Calu3 (cell line): Measurements from ENCODE around the gene DLL4. TPM values are rescaled to one million over a fixed set of nuclear protein-coding genes. Genes with fewer than 3 reads are reported as not detected.
A peak's percentile ranks its signal among the peaks of the same experiment; 100 is the strongest.

Experiments
- Bru-seq: library from RNA; stranded (reverse); fragments of 400-500 nt; gene quantifications from one replicate; lab custom pipeline; 2021; lab: Mats Ljungman, UMichigan
- BruChase-seq, 2 experiments: library from RNA; stranded (reverse); fragments of 400-500 nt; gene quantifications; one replicate each; lab custom pipeline; 2021; lab: Mats Ljungman, UMichigan
- BruUV-seq: library from RNA; stranded (reverse); fragments of 400-500 nt; replicated peaks from 2 replicates; lab custom pipeline; 2021; lab: Mats Ljungman, UMichigan
- CTCF ChIA-PET: fragments of 300-600 bp; sonication (Branson Sonifier 250); formaldehyde crosslinking; loops from one replicate; lab custom pipeline; 2022; ENCODE audit warnings: antibody characterized with exemption; lab: Charles Lee
- DNase-seq: peaks from one replicate; pipeline ENCODE4 v3.0.0; 2022
- H3K27ac Mint-ChIP-seq: one replicate; pipeline ENCODE4 v1.8.0; 2022; ENCODE audit warnings: mixed read lengths; ENCODE audit not compliant: unreplicated experiment
- H3K27me3 Mint-ChIP-seq: one replicate; pipeline ENCODE4 v1.8.0; 2022; ENCODE audit warnings: mixed read lengths; ENCODE audit not compliant: unreplicated experiment
- H3K36me3 Mint-ChIP-seq: one replicate; pipeline ENCODE4 v1.8.0; 2022; ENCODE audit warnings: mild to moderate bottlenecking, moderate library complexity, mixed read lengths; ENCODE audit not compliant: insufficient read depth, unreplicated experiment
- H3K4me1 Mint-ChIP-seq: one replicate; pipeline ENCODE4 v1.8.0; 2022; ENCODE audit warnings: mild to moderate bottlenecking, low read depth, mixed read lengths; ENCODE audit not compliant: unreplicated experiment
- H3K4me3 Mint-ChIP-seq: one replicate; pipeline ENCODE4 v1.8.0; 2022; ENCODE audit warnings: mild to moderate bottlenecking, low read depth, moderate library complexity, mixed read lengths; ENCODE audit not compliant: unreplicated experiment
- H3K9me3 Mint-ChIP-seq: one replicate; pipeline ENCODE4 v1.8.0; 2022; ENCODE audit warnings: low read depth, mixed read lengths; ENCODE audit not compliant: unreplicated experiment
- CTCF ChIP-seq: fragments of 200-600 bp; IDR thresholded peaks from one replicate; pipeline ENCODE4 v1.8.0; 2022; ENCODE audit warnings: antibody characterized with exemption; ENCODE audit not compliant: unreplicated experiment
- intact Hi-C: fragments of 100-400 bp; cut with micrococcal nuclease; formaldehyde crosslinking; loops from one replicate; pipeline ENCODE4 v1.10.0; 2022; ENCODE audit not compliant: unreplicated experiment
- long read RNA-seq: library from polyadenylated mRNA; stranded (forward); transcript quantifications from one replicate; pipeline ENCODE4 v2.0.0, GENCODE V29; 2022
- total RNA-seq: library from RNA; stranded (reverse); gene quantifications from 2 replicates; pipeline ENCODE4 v1.2.3, GENCODE V29; 2022

DLL4 gene
- total RNA-seq (not detected in 2 replicates), Bru-seq, nascent RNA (not detected), BruChase-seq, experiment 1, labeled RNA remaining after a 6-hour chase (percentile 16 among the genes with signal in this experiment), BruChase-seq, experiment 2, labeled RNA remaining after a 2-hour chase (not detected)
- long read RNA-seq = 0 reads

- BruUV-seq = no TSS peak
- Mint-ChIP-seq H3K27ac (no peak within 1 kb of the TSS), H3K4me1 (peaks cover 27% of the 10 kb centered on the region), H3K27me3 (peaks cover 47% of the 10 kb centered on the region), H3K36me3 (peaks cover 8% of the 10 kb centered on the region), H3K9me3 (no peaks in the 10 kb centered on the region), H3K4me3 (peak within 1 kb of the TSS; percentile 66)
- peak; percentile 36 for DNase-seq
- intact Hi-C loops = no loop called here
- TF ChIP-seq CTCF = no peak
- CTCF ChIA-PET = interaction anchor here (0.6 to 1.5 kb wide), 4 partner anchors 25 to 325 kb away, joined by 3 to 5 read pairs (median 4); no protein-coding TSS in a partner anchor
Observed at GRCh38 chr15:40928821-40929659, at the start of gene DLL4. Gene DLL4, plus strand, starts transcription at chr15:40929340. Its CDS starts 329 bp downstream, at chr15:40929669.

GRCh38 chr15:40879609-40880008 lies 49.5 kb upstream of the DLL4 start:
- no TSS peak for BruUV-seq
- Mint-ChIP-seq H3K27ac (no peak overlapping the region), H3K36me3 (no peaks in the 10 kb centered on the region), H3K4me1 (no peaks in the 10 kb centered on the region), H3K9me3 (no peaks in the 10 kb centered on the region), H3K4me3 (no peak overlapping the region), H3K27me3 (no peaks in the 10 kb centered on the region)
- no peak for TF ChIP-seq CTCF
- intact Hi-C loops = no loop called here
- DNase-seq = no peak
- CTCF ChIA-PET = interaction anchor here (0.8 to 1.7 kb wide), 3 partner anchors 11 to 17 kb away, joined by 4 to 6 read pairs (median 4); no protein-coding TSS in a partner anchor

- H3K27me3 Mint-ChIP-seq = no peaks in the 10 kb centered on the region
- intact Hi-C loops = no loop called here
- no peak overlapping the region for H3K4me3 Mint-ChIP-seq
- CTCF ChIA-PET = interaction anchor here (1.2 kb wide), 1 partner anchor 10 kb away, joined by 3 read pairs; no protein-coding TSS in a partner anchor
- no TSS peak for BruUV-seq
- no peaks in the 10 kb centered on the region for H3K4me1 Mint-ChIP-seq
- no peaks in the 10 kb centered on the region for H3K9me3 Mint-ChIP-seq
- no peaks in the 10 kb centered on the region for H3K36me3 Mint-ChIP-seq
- DNase-seq = no peak
- no peak overlapping the region for H3K27ac Mint-ChIP-seq
- no peak for TF ChIP-seq CTCF
Observed at GRCh38 chr15:40881351-40881750, 47.8 kb upstream of the DLL4 start.

GRCh38 chr15:40886586-40886985 lies 42.6 kb upstream of the DLL4 start:
- TF ChIP-seq CTCF = no peak
- intact Hi-C loops = no loop called here
- Mint-ChIP-seq H3K9me3 (no peaks in the 10 kb centered on the region), H3K36me3 (no peaks in the 10 kb centered on the region), H3K4me3 (no peak overlapping the region), H3K27me3 (no peaks in the 10 kb centered on the region), H3K4me1 (peaks cover 4% of the 10 kb centered on the region), H3K27ac (no peak overlapping the region)
- CTCF ChIA-PET = no interaction called here
- no peak for DNase-seq
- BruUV-seq = no TSS peak
